Neuronal stem cell (in vitro differentiated cells): ENCODE measurements around the gene MDN1.

Experiments
- DNase-seq: peaks from one replicate; pipeline ENCODE4 v3.0.0-alpha.2; 2013; ENCODE audit warnings: low spot score
- H2AFZ ChIP-seq: one replicate; pipeline ENCODE4 v1.6.1; 2013; ENCODE audit warnings: mild to moderate bottlenecking, low read length, inconsistent platforms
- H2AK5ac ChIP-seq: 2 replicates; pipeline ENCODE4 v1.6.1; 2013; ENCODE audit warnings: low read depth, mild to moderate bottlenecking, inconsistent platforms, low read length, moderate library complexity, mixed read lengths
- H2BK120ac ChIP-seq: 2 replicates; pipeline ENCODE4 v1.6.1; 2013; ENCODE audit warnings: low read depth, mild to moderate bottlenecking, inconsistent platforms, low read length, moderate library complexity, mixed read lengths
- H2BK12ac ChIP-seq: one replicate; pipeline ENCODE4 v1.6.1; 2013; ENCODE audit warnings: low read length, inconsistent platforms
- H2BK15ac ChIP-seq: 2 replicates; pipeline ENCODE4 v1.6.1; 2013; ENCODE audit warnings: mild to moderate bottlenecking, low read length, inconsistent platforms, mixed read lengths
- H2BK5ac ChIP-seq: one replicate; pipeline ENCODE4 v1.6.1; 2013; ENCODE audit warnings: inconsistent platforms, mild to moderate bottlenecking, low read length, moderate library complexity
- H3K14ac ChIP-seq: one replicate; pipeline ENCODE4 v1.6.1; 2013; ENCODE audit warnings: low read length, inconsistent platforms
- H3K18ac ChIP-seq: 2 replicates; pipeline ENCODE4 v1.6.1; 2013; ENCODE audit warnings: low read length, inconsistent platforms
- H3K23ac ChIP-seq: 2 replicates; pipeline ENCODE4 v1.6.1; 2013; ENCODE audit warnings: low read depth, mild to moderate bottlenecking, mixed read lengths, low read length, inconsistent platforms; ENCODE audit not compliant: poor library complexity
- H3K27ac ChIP-seq: replicated peaks from 3 replicates; pipeline ENCODE4 v1.5.1; 2013; ENCODE audit warnings: low read length, inconsistent platforms
- H3K27me3 ChIP-seq, 3 experiments: 2 replicates each; pipeline ENCODE4 v1.6.1; 2013; ENCODE audit warnings: low read length in 3 of 3, mild to moderate bottlenecking in 2 of 3, inconsistent platforms in 1 of 3, low read depth in 1 of 3, mixed read lengths in 1 of 3, moderate library complexity in 1 of 3; ENCODE audit not compliant: control insufficient read depth in 3 of 3, insufficient read depth in 3 of 3
- H3K36me3 ChIP-seq, 2 donors: replicated peaks in 1 of 2; 2 replicates each; pipeline ENCODE4 v1.6.1; 2013; ENCODE audit warnings: low read length in 2 of 2; ENCODE audit not compliant: control insufficient read depth in 2 of 2, insufficient read depth in 2 of 2
- H3K4ac ChIP-seq: 2 replicates; pipeline ENCODE4 v1.6.1; 2013; ENCODE audit warnings: inconsistent platforms, mild to moderate bottlenecking, low read length, moderate library complexity
- H3K4me1 ChIP-seq, 2 donors: 1 replicate in 1 of 2; 2 replicates in 1 of 2; pipeline ENCODE4 v1.6.1; 2013; ENCODE audit warnings: low read length in 2 of 2, low read depth in 1 of 2; ENCODE audit not compliant: control insufficient read depth in 2 of 2, insufficient read depth in 1 of 2
- H3K4me2 ChIP-seq: one replicate; pipeline ENCODE4 v1.6.1; 2013; ENCODE audit warnings: mild to moderate bottlenecking, low read length, inconsistent platforms; ENCODE audit not compliant: insufficient read depth, poor library complexity, severe bottlenecking
- H3K4me3 ChIP-seq, 2 donors: 2 replicates each; pipeline ENCODE4 v1.5.1; 2013; ENCODE audit warnings: low read length in 2 of 2, mild to moderate bottlenecking in 2 of 2, inconsistent platforms in 1 of 2, moderate library complexity in 1 of 2
- H3K79me1 ChIP-seq: one replicate; pipeline ENCODE4 v1.6.1; 2013; ENCODE audit warnings: low read depth, mild to moderate bottlenecking, inconsistent platforms, low read length, moderate library complexity
- H3K9ac ChIP-seq: one replicate; pipeline ENCODE4 v1.6.1; 2013; ENCODE audit warnings: mild to moderate bottlenecking, low read depth, low read length, inconsistent platforms; ENCODE audit not compliant: poor library complexity
- H3K9me3 ChIP-seq, 2 donors: replicated peaks in 1 of 2; 2 replicates each; pipeline versions ENCODE3 to v1.6.1; 2013; ENCODE audit warnings: low read length in 2 of 2, mild to moderate bottlenecking in 2 of 2, inconsistent platforms in 1 of 2, low read depth in 1 of 2, mixed read lengths in 1 of 2, moderate library complexity in 1 of 2; ENCODE audit not compliant: control insufficient read depth in 2 of 2, insufficient read depth in 1 of 2
- H4K8ac ChIP-seq: one replicate; pipeline ENCODE4 v1.6.1; 2013; ENCODE audit warnings: low read depth, mild to moderate bottlenecking, inconsistent platforms, low read length, moderate library complexity
- H4K91ac ChIP-seq: one replicate; pipeline ENCODE4 v1.6.1; 2013; ENCODE audit warnings: low read length, low read depth, mild to moderate bottlenecking, inconsistent platforms; ENCODE audit not compliant: poor library complexity
- WGBS, 2 donors: extraction: QIAGEN DNeasy Blood & Tissue Kit; methylation state at CpG; one replicate each; pipeline ENCODE4 v1.1.7; 2013; ENCODE audit warnings: missing lambda C conversion rate in 2 of 2, mixed read lengths in 1 of 2; ENCODE audit not compliant: insufficient read length in 2 of 2, insufficient replicate concordance in 1 of 2; ENCODE audit errors: extremely low coverage in 2 of 2; 5-methylcytosine and 5-hydroxymethylcytosine counted together

The MDN1 gene

GRCh38 chr6:89688328-89688727 is 131.3 kb downstream of the MDN1 start:
- peaks cover 36 to 98% of the 10 kb centered on the region in 2 donors for H3K36me3 ChIP-seq
- no CpG with 5 or more reads among the region's 2 CpGs for WGBS, 2 donors
- H3K4me2 ChIP-seq = no peak overlapping the region
- H3K18ac ChIP-seq = no peak overlapping the region
- no peak overlapping the region for H3K9ac ChIP-seq
- H4K8ac ChIP-seq = no peak overlapping the region
- H2BK12ac ChIP-seq = no peak overlapping the region
- H4K91ac ChIP-seq = no peak overlapping the region
- peaks cover 4 to 14% of the 10 kb centered on the region in 2 donors for H3K4me1 ChIP-seq
- H2BK120ac ChIP-seq = no peak overlapping the region
- no peak overlapping the region for H2AK5ac ChIP-seq
- no peak overlapping the region for H2BK5ac ChIP-seq
- no peak overlapping the region for H2BK15ac ChIP-seq
- DNase-seq = no peak
- H3K4me3 ChIP-seq = no peak overlapping the region
- H3K79me1 ChIP-seq = peaks cover 2% of the 10 kb centered on the region
- H3K27me3 ChIP-seq = no peaks in the 10 kb centered on the region
- H3K9me3 ChIP-seq = peaks cover 0 to 2% of the 10 kb centered on the region in 2 donors
- no peak overlapping the region for H2AFZ ChIP-seq
- no peak overlapping the region for H3K14ac ChIP-seq
- no peak overlapping the region for H3K23ac ChIP-seq
- H3K4ac ChIP-seq = no peak overlapping the region
- no peak overlapping the region for H3K27ac ChIP-seq

GRCh38 chr6:89685311-89685710 is 134.3 kb downstream of the MDN1 start:
- no peak overlapping the region for H2AFZ ChIP-seq
- H3K4me3 ChIP-seq = no peak overlapping the region
- no peak overlapping the region for H3K14ac ChIP-seq
- H3K4me1 ChIP-seq = peaks cover 0 to 5% of the 10 kb centered on the region in 2 donors
- H3K23ac ChIP-seq = no peak overlapping the region
- no peak overlapping the region for H2BK120ac ChIP-seq
- no peak overlapping the region for H3K18ac ChIP-seq
- no peak for DNase-seq
- H3K27me3 ChIP-seq = no peaks in the 10 kb centered on the region
- H2BK12ac ChIP-seq = no peak overlapping the region
- no peak overlapping the region for H4K91ac ChIP-seq
- no peak overlapping the region for H2BK15ac ChIP-seq
- no peaks in the 10 kb centered on the region for H3K9me3 ChIP-seq
- no peak overlapping the region for H3K4ac ChIP-seq
- peaks cover 40 to 96% of the 10 kb centered on the region in 2 donors for H3K36me3 ChIP-seq
- H2BK5ac ChIP-seq = no peak overlapping the region
- H3K27ac ChIP-seq = no peak overlapping the region
- H3K79me1 ChIP-seq = no peaks in the 10 kb centered on the region
- H3K9ac ChIP-seq = no peak overlapping the region
- H2AK5ac ChIP-seq = no peak overlapping the region
- no CpG with 5 or more reads among the region's 2 CpGs for WGBS, 2 donors
- H3K4me2 ChIP-seq = no peak overlapping the region
- no peak overlapping the region for H4K8ac ChIP-seq

GRCh38 chr6:89682991-89683390 is 136.6 kb downstream of the MDN1 start:
- Histone ChIP-seq H4K8ac (no peak overlapping the region), H3K79me1 (no peaks in the 10 kb centered on the region), H2AFZ (no peak overlapping the region), H2AK5ac (no peak overlapping the region), H3K9me3 (no peaks in the 10 kb centered on the region), H3K36me3 (peaks cover 47 to 96% of the 10 kb centered on the region in 2 donors), H3K4me2 (no peak overlapping the region), H3K27me3 (no peaks in the 10 kb centered on the region), H3K4ac (no peak overlapping the region), H3K14ac (no peak overlapping the region), H2BK5ac (no peak overlapping the region), H3K23ac (no peak overlapping the region), H3K18ac (no peak overlapping the region), H2BK12ac (no peak overlapping the region), H3K27ac (no peak overlapping the region), H4K91ac (no peak overlapping the region), H3K4me3 (no peak overlapping the region), H2BK120ac (no peak overlapping the region), H3K9ac (no peak overlapping the region), H2BK15ac (no peak overlapping the region), H3K4me1 (no peaks in the 10 kb centered on the region)
- no CpG with 5 or more reads among the region's 1 CpG for WGBS, 2 donors
- DNase-seq = no peak

- Histone ChIP-seq H3K18ac (no peak overlapping the region), H4K8ac (no peak overlapping the region), H3K4ac (no peak overlapping the region), H2BK5ac (no peak overlapping the region), H2BK120ac (no peak overlapping the region), H2BK15ac (no peak overlapping the region), H3K27me3 (no peaks in the 10 kb centered on the region), H2BK12ac (no peak overlapping the region), H3K9ac (no peak overlapping the region), H3K79me1 (no peaks in the 10 kb centered on the region), H3K27ac (no peak overlapping the region), H3K14ac (no peak overlapping the region), H3K4me2 (no peak overlapping the region), H2AK5ac (no peak overlapping the region), H3K4me3 (no peak overlapping the region), H2AFZ (no peak overlapping the region), H4K91ac (no peak overlapping the region), H3K36me3 (peaks cover 44 to 95% of the 10 kb centered on the region in 2 donors), H3K4me1 (no peaks in the 10 kb centered on the region), H3K9me3 (no peaks in the 10 kb centered on the region), H3K23ac (no peak overlapping the region)
- no peak for DNase-seq
- no CpG with 5 or more reads among the region's 10 CpGs for WGBS, 2 donors
These were observed 137.5 kb downstream of the MDN1 start for GRCh38 chr6:89681983-89682564.
